GM12873 (cell line): ENCODE data around the gene NF2.

Experiments used
- CTCF ChIP-seq: IDR thresholded peaks from 2 replicates; pipeline ENCODE4 v1.5.1; 2012; ENCODE audit warnings: low read depth, mild to moderate bottlenecking, moderate library complexity, low read length, control low read depth; ENCODE audit not compliant: insufficient read depth; ENCODE audit errors: missing control alignments

NF2 gene

GRCh38 chr22:29587938-29588699 lies 15.3 kb upstream of the NF2 start:
- no peak for TF ChIP-seq CTCF

- no peak for TF ChIP-seq CTCF
Observed at GRCh38 chr22:29593923-29594322, 9.5 kb upstream of the NF2 start.

GRCh38 chr22:29596408-29596807 lies 7.0 kb upstream of the NF2 start:
- no peak for TF ChIP-seq CTCF

- TF ChIP-seq CTCF: no peak
Observed at GRCh38 chr22:29598684-29599020, 4.8 kb upstream of the NF2 start.

GRCh38 chr22:29604076-29604360 lies 585 bp downstream of the NF2 start:
- no peak for TF ChIP-seq CTCF

- TF ChIP-seq CTCF: no peak
Observed at GRCh38 chr22:29605527-29605850, 2.1 kb downstream of the NF2 start.

GRCh38 chr22:29606320-29606719 lies 2.9 kb downstream of the NF2 start:
- no peak for TF ChIP-seq CTCF
